NCI-H82 (cell line): ENCODE results near the gene ZNF462.
A peak's percentile ranks its signal among the peaks of the same experiment; 100 is the strongest.

Experiments used
- DNase-seq: peaks from one replicate; lab custom pipeline; 2025; lab: John Stamatoyannopoulos, UW

The ZNF462 gene

DNA sequence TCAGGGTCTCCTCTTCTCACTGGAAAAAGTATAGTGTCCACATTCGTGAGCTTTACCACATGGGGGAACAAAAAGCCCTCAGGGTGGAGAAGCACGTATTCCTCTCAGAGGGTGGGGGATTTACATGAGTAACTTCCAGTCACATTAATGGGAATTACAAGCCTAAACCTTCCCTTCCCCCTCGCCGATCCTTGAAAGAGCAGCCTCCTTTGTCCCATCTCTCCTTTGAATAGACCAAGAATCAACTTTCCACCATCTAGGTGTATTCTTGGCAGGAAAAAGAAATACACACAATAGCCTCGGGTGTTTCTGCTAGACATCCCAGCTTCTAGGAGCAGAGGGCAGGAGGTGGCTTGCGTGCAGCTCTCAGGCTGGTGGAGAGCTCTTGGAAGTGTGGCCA is 144.4 kb downstream of the ZNF462 start:
- peak; percentile 94 for DNase-seq

DNA sequence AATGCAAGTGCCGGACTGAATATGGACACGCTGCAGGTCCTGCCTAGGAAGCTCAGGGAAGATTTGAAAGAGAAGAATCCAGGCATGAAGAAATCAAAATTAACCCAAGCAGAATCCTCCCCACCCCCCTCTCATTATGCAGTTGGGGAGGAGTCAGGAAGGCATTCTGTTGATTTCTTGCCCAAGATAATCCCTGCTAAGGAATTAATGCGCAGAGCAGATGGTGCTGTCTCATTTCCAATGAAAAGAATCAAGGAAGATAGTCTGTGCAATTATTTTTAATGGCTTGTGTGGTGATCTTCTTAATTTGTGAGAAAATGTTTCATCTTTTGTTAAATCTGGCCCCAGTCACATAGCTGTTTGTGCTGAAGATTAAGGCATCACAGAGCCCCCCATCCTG is 145.0 kb downstream of the ZNF462 start:
- peak; percentile 98 for DNase-seq

DNA sequence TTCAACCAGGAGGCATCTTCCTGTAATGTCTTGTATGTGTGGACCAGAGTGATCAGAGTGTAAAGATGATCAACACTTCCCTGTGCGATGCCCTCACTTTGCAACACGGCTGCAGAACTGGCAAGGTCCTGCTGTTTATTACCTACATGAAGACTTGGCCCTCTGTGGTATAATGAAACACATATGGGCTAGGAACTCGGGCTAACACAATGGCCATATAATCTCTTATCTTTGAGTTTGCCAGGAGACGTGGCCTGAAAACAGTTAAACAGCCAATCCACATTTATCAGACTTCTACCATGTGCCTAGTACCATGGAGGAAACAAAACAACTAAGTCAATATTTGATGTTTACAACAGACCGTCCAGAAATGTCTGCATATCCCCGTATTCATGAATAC is 145.5 kb downstream of the ZNF462 start:
- DNase-seq: no peak

GRCh38 chr9:107016383-107016782 is 153.4 kb downstream of the ZNF462 start:
- DNase-seq: no peak

DNA sequence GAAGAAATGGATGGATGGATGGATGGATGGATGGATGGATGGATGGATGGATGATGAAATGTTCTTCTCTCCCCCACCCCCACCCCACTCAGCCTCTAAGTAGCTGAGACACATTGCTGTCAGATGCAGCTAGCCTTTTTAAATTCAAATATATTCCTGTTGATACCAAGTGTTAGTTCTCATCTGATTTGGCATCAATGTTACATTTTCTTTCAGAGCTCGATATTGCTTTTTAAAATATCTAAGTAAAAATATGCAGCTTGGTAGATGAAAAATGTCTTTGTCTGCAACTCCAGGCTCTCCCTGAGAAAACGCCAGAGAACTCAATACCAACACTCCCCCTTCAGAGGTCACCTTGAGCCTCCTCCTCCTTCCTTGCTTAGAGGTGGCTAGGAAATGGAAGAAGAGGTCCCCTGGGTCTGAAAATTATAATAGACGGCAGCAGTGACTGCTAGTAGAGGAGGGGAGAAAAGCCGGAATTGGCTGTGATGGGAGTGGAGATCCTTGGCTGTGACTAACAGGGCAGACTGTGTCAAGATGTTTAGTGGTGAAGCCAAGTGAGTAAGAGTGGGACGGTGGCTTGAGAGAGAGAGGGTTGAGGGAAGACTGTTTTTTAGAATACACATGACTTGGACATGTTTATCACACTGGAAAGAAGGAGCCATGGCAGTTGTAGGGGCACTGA is 156.0 kb downstream of the ZNF462 start:
- DNase-seq: no peak

DNA sequence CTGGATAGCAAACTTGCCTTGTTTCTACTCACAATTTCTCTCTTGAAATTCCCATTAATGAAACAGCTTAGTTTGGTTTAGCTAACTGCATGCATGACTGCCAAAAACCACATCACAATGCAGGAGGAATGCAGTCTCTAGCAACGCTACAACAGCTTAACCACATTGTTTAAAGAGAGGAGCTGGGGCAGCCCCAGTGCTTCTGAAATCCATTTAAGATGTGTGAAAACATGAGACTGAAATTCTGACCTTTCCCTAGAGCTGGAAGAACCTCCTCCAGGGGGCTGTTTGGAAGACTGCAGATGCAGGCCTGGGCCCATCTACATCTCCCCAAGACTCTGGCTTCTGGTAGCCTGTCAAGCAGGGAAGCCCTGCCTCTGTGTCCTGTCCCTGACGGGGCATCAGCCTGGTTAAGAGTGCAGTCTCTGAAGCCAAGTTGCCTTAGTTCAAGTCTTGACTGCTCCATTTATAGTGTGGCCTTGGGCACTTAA is 157.1 kb downstream of the ZNF462 start:
- peak; percentile 27 for DNase-seq

- DNase-seq: no peak
These were observed 161.2 kb downstream of the ZNF462 start for GRCh38 chr9:107024193-107024592.

DNA sequence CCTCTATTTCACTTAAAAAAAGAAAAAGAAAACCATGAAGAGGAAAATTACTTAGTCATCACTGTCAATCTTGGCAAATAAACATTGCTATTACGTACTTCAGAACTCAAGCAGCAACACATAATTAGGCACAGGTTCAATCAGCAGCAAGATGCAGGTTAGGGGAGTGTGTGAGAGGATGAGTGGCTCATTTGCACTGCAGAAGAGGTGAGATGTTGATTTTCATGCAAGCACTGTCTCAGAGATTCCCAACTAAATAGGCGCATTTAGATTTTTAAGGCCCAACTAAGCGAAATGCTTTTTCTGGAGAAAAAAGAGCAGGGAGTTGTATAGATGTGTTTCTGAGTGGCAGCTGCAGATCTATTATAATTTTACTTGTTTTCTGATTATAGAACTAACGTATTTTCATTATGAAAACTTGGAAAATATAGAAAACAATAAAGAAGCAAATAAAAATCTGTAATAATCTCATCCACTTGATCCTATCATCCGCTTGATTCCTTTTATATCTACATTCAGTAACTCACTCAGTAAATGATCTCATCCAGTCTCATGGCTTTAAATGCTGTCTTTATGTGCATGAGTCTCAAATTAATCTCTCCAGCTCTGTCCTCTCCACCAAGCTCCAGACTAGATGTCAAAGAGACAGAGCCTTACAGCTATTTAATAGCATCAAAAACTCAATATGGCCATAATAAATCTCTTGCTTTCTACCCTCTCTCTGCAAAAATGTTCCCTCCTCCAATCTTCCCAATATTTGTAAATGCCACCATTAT is 162.5 kb downstream of the ZNF462 start:
- peak; percentile 6 for DNase-seq

DNA sequence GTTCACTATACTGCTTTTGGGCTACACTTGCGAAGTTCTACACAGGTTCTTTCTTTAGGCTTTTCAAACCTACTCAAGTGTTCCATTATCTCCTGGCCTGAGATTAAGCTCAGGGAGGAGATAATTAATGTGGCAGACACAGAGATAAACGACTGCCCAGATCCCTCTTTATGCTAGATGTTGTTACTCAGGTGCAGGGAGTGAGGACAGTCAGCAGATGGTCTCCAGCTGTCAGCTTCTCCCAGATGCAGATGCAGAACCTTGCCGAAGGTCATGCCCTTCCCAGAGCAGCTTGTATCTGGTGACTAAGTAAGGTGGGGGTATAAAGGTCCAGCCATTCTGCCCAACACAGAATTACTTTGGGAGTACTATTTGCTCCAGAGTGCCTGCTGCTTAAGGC is 166.2 kb downstream of the ZNF462 start:
- DNase-seq: peak; percentile 97

DNA sequence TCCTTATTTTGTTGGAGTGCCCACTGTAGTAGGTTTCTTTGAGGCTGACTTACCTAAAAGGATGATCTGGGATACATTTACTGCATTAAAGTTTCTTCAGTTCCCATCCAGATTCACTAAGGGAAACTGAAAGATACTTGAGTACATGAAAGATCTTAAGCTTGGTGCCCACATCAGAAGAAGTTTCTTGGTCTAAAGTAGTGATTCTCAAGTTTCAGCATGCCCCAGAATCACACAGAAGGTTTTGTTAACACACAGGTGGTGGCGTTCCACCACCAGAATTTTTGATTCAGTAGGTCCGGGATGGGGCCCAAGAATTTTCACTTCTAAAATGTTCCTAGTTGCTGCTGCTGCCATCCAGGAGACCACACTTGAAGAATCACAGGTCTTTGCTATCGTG is 171.0 kb downstream of the ZNF462 start:
- DNase-seq: no peak

DNA sequence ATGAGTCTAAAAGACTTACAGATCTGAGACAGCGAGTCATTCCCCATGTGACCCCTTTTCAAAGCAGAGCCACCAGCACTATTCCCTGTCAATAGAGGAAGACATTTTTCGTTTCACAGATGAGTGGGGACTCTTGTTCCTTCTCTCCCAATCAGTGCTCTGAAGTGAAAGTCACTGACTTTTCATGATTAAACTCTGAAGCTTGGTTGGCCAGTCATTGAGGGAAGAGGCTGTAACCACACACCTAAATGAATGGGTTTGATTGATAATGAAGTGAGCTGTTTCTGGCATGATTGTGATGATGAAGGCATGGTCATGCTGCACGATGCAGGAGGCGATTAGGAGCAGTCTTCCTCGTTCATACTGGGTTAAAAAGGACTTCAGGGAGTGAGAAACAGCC is 171.9 kb downstream of the ZNF462 start:
- no peak for DNase-seq

DNA sequence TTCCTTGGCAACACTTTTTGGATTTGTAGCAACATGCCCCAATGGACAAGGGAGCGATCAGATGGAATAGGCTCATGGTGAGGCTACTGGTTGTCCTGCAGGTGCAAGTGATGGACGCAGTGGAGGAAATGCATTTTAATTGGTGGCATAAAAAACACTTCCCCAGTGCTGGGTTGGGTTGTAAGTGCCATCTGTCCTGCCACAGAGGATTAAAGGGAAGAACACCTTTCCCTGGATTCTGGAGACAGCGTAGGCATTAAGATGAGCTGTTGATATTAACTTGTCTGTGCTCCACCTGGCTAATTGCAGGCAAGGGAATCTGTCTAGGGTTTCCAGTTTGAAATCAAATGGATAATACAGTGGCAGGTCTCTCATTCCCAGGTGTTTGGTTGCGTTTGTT is 173.4 kb downstream of the ZNF462 start:
- peak; percentile 91 for DNase-seq

DNA sequence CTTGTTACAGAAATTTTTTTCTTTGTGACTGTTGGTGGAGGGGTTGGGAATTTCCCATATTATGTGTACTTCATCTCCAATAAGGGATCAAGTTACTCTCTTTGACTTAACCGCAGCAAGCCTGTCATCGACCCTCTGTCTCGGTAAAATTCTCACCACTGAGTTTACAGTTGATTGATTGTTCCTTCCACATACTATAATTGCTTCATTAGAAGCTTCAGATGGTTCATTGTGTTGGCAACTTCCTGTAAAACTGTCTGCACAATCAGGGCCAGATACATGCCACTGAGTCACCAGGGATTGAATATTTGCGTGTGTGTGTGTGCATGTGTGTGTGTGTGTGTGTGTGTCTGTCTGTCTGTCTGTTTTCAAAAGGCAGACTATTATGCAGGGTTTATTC is 176.6 kb downstream of the ZNF462 start:
- DNase-seq: peak; percentile 27

- no peak for DNase-seq
These were observed 179.6 kb downstream of the ZNF462 start for GRCh38 chr9:107042606-107043005.

DNA sequence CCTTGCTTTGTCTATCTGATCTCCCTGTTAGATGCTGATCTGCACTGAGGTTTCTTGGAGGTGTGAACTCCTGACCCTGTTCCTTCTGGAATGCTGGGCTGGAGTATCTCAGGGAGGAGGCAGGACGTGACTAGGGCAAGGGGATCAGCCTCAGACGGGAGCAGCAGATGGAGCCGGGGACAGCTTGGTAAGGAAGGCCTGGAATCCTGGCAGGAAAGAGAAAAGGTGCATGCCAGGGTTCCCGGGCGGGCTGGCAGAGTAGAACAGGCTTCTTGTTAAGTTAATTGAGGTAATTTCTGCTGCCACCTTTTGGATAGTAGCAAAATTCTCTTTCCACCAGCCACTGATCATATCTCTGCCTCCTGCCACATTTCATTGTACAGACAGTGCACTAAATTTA is 180.9 kb downstream of the ZNF462 start:
- peak; percentile 66 for DNase-seq

GRCh38 chr9:107044872-107045271 is 181.9 kb downstream of the ZNF462 start:
- peak; percentile 58 for DNase-seq

GRCh38 chr9:107046692-107047091 is 183.7 kb downstream of the ZNF462 start:
- DNase-seq: no peak

GRCh38 chr9:107049046-107049802 is 186.3 kb downstream of the ZNF462 start:
- DNase-seq: peak; percentile 8

GRCh38 chr9:107049803-107050184 is 186.8 kb downstream of the ZNF462 start:
- no peak for DNase-seq

DNA sequence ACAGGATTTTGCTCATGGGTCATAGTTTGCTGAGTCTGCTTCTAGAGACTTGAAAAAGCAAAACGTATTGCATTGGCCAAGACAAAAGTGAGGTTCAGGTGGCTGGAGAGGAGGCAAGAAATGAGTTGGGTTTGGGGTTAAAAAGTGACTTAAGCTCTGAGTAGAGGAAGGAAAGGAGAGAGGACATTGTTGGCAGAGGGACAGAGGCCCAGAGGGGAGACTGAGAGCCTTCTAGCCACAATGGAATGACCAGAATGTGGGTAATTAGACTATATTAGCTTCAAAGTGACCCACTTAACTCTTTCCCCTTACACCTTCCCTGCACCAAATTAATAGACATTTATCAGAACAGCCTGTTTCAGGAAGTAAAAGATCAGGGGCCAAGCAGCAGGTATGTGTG is 188.4 kb downstream of the ZNF462 start:
- DNase-seq: no peak

DNA sequence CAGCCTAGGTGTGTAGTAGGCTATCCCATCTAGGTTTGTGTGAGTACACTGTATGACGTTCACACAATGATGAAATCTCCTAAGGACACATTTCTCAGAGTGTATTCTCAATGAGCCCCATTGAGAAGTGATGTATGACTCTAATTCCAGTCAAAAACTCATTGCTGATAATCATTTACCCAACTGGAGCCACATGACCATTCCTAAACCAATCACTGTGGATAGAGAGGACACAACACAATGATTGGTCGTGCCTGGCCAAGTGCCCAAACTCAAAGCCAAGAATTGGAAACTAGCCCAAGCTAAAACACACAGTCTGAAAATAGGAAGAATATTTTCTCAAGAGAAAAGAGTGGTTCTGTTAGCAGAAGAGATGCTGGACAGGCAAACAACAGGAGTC is 191.2 kb downstream of the ZNF462 start:
- no peak for DNase-seq

DNA sequence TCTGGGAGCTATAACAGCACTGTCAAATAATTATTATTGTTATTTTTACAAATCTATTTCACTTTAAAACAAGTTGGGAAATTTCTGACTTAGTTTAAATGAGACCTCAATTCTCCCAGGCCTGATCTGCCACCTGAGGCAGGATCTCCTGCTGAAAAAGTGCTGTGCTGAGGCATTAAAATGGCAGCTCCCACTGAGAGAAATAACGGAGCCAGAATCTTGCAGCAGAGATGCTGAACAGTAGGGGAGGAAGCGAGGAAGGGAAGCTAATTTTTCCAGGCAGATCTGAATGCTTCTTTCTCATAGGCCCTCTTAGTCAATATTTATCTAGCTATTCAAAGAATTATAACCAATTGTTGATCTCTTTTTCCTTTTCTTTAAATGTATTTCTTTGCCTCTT is 196.3 kb downstream of the ZNF462 start:
- DNase-seq: peak; percentile 22

- no peak for DNase-seq
These were observed 197.1 kb downstream of the ZNF462 start for GRCh38 chr9:107060062-107060461.
